Heart right ventricle (tissue), 16 donors: Measurements from ENCODE around the gene GPR158. TPM values are rescaled to one million over a fixed set of nuclear protein-coding genes. Genes with fewer than 3 reads are reported as not detected.

Source experiments
- ATAC-seq, 8 donors: fragments of 200-7000 bp; cut with Tn5 transposase; one replicate each; pipeline ENCODE4 v1.9.1; 2020; ENCODE audit warnings: mild to moderate bottlenecking in 8 of 8, moderate library complexity in 8 of 8, moderate number of reproducible peaks in 1 of 8
- DNase-seq, 2 donors: peaks; one replicate each; pipeline ENCODE4 v3.0.0-alpha.2; 2020
- H3K27ac ChIP-seq, 10 donors: fragments of 200-600 bp; sonication (generic) in 2 of 10; one replicate each; pipeline versions ENCODE4 v1.5.0 to v1.8.0; 2020 to 2022; ENCODE audit warnings: mild to moderate bottlenecking in 3 of 10
- H3K27me3 ChIP-seq, 7 donors: fragments of 200-600 bp; one replicate each; pipeline ENCODE4 v1.8.0; 2021 to 2022; ENCODE audit warnings: mild to moderate bottlenecking in 2 of 7
- H3K36me3 ChIP-seq, 9 donors: fragments of 200-600 bp; sonication (generic) in 1 of 9; one replicate each; pipeline versions ENCODE4 v1.5.0 to v1.8.0; 2020 to 2022; ENCODE audit warnings: mild to moderate bottlenecking in 2 of 9
- H3K4me1 ChIP-seq, 9 donors: fragments of 200-600 bp; sonication (generic) in 1 of 9; one replicate each; pipeline versions ENCODE4 v1.5.0 to v1.8.0; 2020 to 2022; ENCODE audit warnings: mild to moderate bottlenecking in 4 of 9
- H3K4me3 ChIP-seq, 10 donors: fragments of 200-600 bp; sonication (generic) in 2 of 10; one replicate each; pipeline versions ENCODE4 v1.5.0 to v1.8.0; 2020 to 2022; ENCODE audit warnings: mild to moderate bottlenecking in 7 of 10, moderate library complexity in 2 of 10
- H3K9me3 ChIP-seq, 11 donors: fragments of 200-600 bp in 10 of 11; sonication (generic) in 2 of 11; one replicate each; pipeline versions ENCODE4 v1.5.0 to v1.8.0; 2013 to 2022; ENCODE audit warnings: mild to moderate bottlenecking in 2 of 11, control low read depth in 1 of 11, moderate library complexity in 1 of 11
- WGBS, 2 donors: extraction: QIAGEN DNeasy Blood & Tissue Kit; methylation state at CpG; one replicate each; pipeline ENCODE4 v1.1.7; 2013; ENCODE audit warnings: inconsistent platforms in 1 of 2; 5-methylcytosine and 5-hydroxymethylcytosine counted together
- intact Hi-C, 10 donors: fragments of 100-400 bp; cut with DNase I; formaldehyde crosslinking; loops; one replicate each; pipeline versions ENCODE4 v1.11.1 to v1.14.2; 2022
- polyA plus RNA-seq, 2 donors: library from polyadenylated mRNA; stranded (reverse); fragments of 200-250 nt; gene quantifications; one replicate each; pipeline ENCODE4 v1.2.3, GENCODE V29; 2013
- total RNA-seq, 10 donors: library from RNA; stranded (reverse); fragmentation: NEBNext Ultra II Directional in 3 of 10; extraction: Animal tissue kit (Norgen Biotek cat#: 25700) in 3 of 10; gene quantifications; one replicate each; pipeline versions ENCODE4 v1.2.1 to v1.2.4, GENCODE V29; 2021 to 2023
- TF ChIP-seq, protein P1 (sequence below), 9 donors: fragments of 200-600 bp; sonication (generic) in 2 of 9; IDR thresholded peaks; one replicate each; pipeline versions ENCODE4 v1.5.0 to v1.8.0; 2021 to 2022; ENCODE audit warnings: antibody characterized with exemption in 9 of 9, mild to moderate bottlenecking in 5 of 9, moderate library complexity in 1 of 9
- donor health status: Arrhythmogenic right ventricular cardiomyopathy.
- donor health status: ischemic (EF 13 %, LVEDD 7.1; RV severe dilation, severe dysfunction).
- donor health status: healthy with polysubstance abuse.
- donor health status: DM: no; HTN: yes; CAD: no.
- donor health status: DM: no; HTN: no; CAD: no.
- donor health status: ischemic (EF 25% LVEDD 6.9; RV normal size, moderate dysfunction).
- donor health status: ischemic (EF 25% LVEDD 5.7; RV mildly dilated, moderate dysfunction).
- donor health status: healthy.
- donor health status: DM: yes; HTN: yes; CAD: no.
- donor health status: Ischemic cardiomyopathy.
- donor health status: ischemic (EF 35%, LVEDD 5.7; RV mildly dilated, moderate dysfunction).
- donor health status: nonischemic (EF 11% LVEDD 7.7; RV severe dilation, severe dysfunction).
- donor health status: DM: yes; HTN: yes; CAD: no.
- donor health status: PGD.
- donor health status: ischemic (EF 29% LVEDD 5.4; RV normal size, mild dysfunction).
- donor health status: nonischemic (EF 23%, LVEDD 6.1; RV moderate dilation, normal function).

Gene GPR158
- total and polyA plus RNA-seq, 12 donors = under 0.01 to 0.04 TPM; not detected in 10

DNA sequence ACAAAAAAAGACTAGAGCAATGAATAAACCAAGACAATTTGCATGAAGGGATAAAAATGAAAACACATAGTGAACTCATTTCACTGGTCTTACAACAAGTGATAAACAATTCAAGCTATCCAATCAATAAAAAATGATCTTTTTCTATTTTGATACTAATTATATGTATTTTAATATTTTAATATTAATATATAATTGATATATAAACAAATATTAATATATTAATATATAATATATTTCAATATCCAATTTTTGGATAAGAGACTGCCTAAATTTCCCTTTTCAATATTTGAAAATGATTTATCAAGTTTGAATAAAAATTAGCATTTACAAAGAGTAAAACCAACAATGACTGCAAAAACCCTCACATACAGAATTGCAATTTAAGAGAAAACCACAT is 317.9 kb downstream of the GPR158 start:
- intact Hi-C loops = no loop called here
- no peaks in the 10 kb centered on the region for H3K36me3 ChIP-seq

DNA sequence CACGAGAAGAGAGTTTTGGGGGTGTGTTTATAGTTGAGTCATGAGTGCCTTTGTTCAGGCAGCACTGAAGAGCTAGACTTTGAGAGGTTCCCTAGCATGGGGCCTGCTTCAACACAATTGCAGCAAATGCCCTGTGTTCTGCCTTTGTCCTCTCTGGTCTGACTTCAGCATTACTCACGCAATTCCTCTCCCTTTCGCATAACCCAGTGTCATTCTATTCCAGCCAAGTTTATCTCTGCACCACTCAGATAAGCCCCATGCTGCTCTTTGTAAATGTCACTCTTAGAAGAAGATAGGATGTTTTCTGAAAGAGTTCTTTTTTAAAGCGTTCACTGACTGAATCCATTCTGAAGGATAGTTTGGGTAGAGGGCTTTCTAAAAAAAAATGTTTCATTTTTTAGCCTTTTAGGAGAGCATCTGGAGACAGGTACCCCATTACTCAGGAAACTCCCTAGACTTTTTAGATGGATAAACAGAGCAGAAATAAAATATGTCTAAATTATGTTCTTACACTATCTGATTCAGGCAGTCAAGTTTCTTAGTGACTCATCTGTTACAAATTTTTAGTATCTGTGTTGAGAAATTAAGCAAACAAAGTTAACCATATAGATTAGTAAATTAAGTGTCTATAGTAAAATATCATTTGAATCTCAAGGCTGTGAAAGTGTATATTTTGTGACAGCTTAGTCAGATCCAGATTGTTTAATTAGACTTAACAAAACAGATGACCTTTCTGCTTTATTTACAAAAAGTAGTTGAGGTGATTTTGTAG is 318.5 kb downstream of the GPR158 start:
- peaks cover 0 to 3% (median 0%) of the 10 kb centered on the region in 7 donors for H3K27me3 ChIP-seq
- peak; percentile 64 to 99 (median 92) for ATAC-seq
- H3K4me3 ChIP-seq = no peak overlapping the region
- H3K36me3 ChIP-seq = no peaks in the 10 kb centered on the region
- intact Hi-C loops = no loop called here
- WGBS, 2 donors = 4 to 11% methylated on average over 4 of the region's 4 CpGs
- H3K4me1 ChIP-seq = peaks cover 0 to 11% (median 0%) of the 10 kb centered on the region in 9 donors
- no peaks in the 10 kb centered on the region for H3K9me3 ChIP-seq
- peak in 1 of 2 donors; percentile 12 for DNase-seq
- H3K27ac ChIP-seq = no peak overlapping the region
- TF ChIP-seq, protein P1, sequence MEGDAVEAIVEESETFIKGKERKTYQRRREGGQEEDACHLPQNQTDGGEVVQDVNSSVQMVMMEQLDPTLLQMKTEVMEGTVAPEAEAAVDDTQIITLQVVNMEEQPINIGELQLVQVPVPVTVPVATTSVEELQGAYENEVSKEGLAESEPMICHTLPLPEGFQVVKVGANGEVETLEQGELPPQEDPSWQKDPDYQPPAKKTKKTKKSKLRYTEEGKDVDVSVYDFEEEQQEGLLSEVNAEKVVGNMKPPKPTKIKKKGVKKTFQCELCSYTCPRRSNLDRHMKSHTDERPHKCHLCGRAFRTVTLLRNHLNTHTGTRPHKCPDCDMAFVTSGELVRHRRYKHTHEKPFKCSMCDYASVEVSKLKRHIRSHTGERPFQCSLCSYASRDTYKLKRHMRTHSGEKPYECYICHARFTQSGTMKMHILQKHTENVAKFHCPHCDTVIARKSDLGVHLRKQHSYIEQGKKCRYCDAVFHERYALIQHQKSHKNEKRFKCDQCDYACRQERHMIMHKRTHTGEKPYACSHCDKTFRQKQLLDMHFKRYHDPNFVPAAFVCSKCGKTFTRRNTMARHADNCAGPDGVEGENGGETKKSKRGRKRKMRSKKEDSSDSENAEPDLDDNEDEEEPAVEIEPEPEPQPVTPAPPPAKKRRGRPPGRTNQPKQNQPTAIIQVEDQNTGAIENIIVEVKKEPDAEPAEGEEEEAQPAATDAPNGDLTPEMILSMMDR (IDR thresholded peaks at IDR 0.05) = no peak

More for the DNA sequence above, 317.9 kb downstream of the GPR158 start:
- DNase-seq (no peak), ATAC-seq (no peak)
- peaks cover 0 to 3% (median 0%) of the 10 kb centered on the region in 7 donors for H3K27me3 ChIP-seq
- H3K27ac ChIP-seq = no peak overlapping the region
- TF ChIP-seq, protein P1 (IDR thresholded peaks at IDR 0.05) = no peak
- H3K4me3 ChIP-seq = no peak overlapping the region
- H3K4me1 ChIP-seq = peaks cover 0 to 11% (median 0%) of the 10 kb centered on the region in 9 donors
- H3K9me3 ChIP-seq = no peaks in the 10 kb centered on the region

DNA sequence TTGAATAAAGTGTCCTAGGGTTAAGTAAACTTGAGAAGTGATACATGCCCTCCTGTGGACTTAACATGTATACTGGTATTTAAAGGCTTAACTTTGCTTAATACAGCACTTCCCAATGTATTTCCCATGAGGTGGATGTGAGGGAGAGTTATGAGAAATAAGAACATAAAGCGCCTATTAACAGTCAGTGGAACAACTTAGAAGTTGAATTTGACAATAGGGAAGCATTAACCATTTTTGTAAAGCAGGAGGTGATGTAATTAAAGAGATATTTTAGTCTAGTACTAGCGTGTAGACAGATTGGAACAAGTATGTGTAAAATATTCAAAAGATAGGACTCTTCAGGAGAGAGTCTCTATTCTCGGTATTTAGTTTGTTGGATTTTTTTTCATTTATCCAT is 322.4 kb downstream of the GPR158 start:
- H3K27me3 ChIP-seq = peaks cover 0 to 3% (median 0%) of the 10 kb centered on the region in 7 donors
- H3K9me3 ChIP-seq = no peaks in the 10 kb centered on the region
- intact Hi-C loops = no loop called here
- DNase-seq (no peak), ATAC-seq (no peak)
- WGBS, 2 donors = 54 to 58% methylated on average over 3 of the region's 3 CpGs
- peaks cover 0 to 11% (median 0%) of the 10 kb centered on the region in 9 donors for H3K4me1 ChIP-seq
- H3K4me3 ChIP-seq = no peak overlapping the region
- no peak overlapping the region for H3K27ac ChIP-seq
- H3K36me3 ChIP-seq = no peaks in the 10 kb centered on the region
- TF ChIP-seq, protein P1 (IDR thresholded peaks at IDR 0.05) = no peak

DNA sequence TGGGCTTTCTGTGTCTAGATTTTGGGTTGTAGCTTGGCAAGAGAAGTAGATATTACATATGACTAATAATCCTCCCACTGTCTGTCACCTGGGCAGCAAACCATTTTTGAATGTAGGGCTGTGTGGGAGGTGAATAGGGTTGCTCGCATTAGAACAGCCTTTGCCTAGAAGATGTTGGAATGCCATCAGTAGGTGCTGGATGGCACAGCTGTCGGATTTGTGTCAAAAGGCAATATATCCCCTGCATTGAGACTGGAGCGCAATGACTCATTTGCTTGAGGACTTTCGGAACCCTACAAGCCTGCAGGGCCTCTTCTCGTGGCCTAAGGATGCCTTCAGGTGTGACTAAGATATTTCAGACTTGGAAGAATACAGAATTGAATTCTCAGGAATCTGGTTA is 323.8 kb downstream of the GPR158 start:
- peaks cover 0 to 7% (median 0%) of the 10 kb centered on the region in 9 donors for H3K4me1 ChIP-seq
- no peaks in the 10 kb centered on the region for H3K9me3 ChIP-seq
- 83 to 84% methylated on average over 5 of the region's 5 CpGs for WGBS, 2 donors
- no peak overlapping the region for H3K27ac ChIP-seq
- no peak overlapping the region for H3K4me3 ChIP-seq
- peaks cover 0 to 3% (median 0%) of the 10 kb centered on the region in 7 donors for H3K27me3 ChIP-seq
- intact Hi-C loops = loop anchor here in 1 of 10 donors (2.0 kb wide), 1 partner anchor 60 kb away; no protein-coding TSS in a partner anchor
- ATAC-seq = no peak
- H3K36me3 ChIP-seq = no peaks in the 10 kb centered on the region
- TF ChIP-seq, protein P1 (IDR thresholded peaks at IDR 0.05) = no peak
- no peak for DNase-seq
